ENCODE data around the gene CCDC183. TPM values are rescaled to one million over a fixed set of nuclear protein-coding genes. Genes with fewer than 3 reads are reported as not detected.
"Not testable (repeated sequence)": the region's sequence is repeated elsewhere in the genome, so short reads cannot be mapped to it uniquely, and the experiment has no call there.

Gene CCDC183
- total and polyA plus RNA-seq, 7 experiments from 2014 or later, result 0.35 to 6.6 (median 2.9) TPM

DNA sequence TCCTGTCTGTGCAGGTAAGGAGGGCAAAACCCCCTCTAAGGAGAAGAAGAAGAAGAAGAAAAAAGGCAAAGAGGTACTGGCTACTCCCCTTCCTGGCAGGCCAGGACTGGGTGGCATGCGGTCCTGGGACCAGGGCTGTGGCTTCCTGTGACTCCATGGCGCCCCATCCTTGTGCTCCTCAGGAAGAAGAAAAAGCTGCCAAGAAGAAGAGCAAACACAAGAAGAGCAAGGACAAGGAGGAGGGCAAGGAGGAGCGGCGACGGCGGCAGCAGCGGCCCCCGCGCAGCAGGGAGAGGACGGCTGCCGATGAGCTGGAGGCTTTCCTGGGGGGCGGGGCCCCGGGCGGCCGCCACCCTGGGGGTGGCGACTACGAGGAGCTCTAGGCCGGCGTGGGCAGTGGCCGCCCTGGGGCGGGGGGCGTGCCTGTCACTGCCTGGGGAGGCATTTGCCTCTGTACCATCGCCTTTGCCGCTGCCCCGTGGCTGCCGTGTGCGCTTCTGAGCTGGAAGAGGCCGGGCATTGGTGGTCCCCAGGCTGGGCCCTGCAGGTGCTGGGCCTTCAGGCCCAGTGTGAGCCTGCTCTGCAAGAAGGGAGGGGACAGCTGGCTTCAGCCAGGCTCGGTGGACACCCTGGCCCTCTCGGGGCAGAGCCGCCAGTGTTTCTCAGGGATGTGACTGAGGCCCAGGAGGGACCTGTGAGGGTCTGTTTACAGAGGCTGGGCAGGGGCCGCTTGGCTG is 44.2 kb downstream of the CCDC183 start:
- Mint-ChIP-seq H3K36me3 (peaks cover 0 to 5% (median 0%) of the 10 kb centered on the region in 5 donors), H3K27me3 (peaks cover 0 to 2% (median 0%) of the 10 kb centered on the region in 5 donors), H3K4me3 (peak overlapping the region in 2 of 10 donors; percentile 51 to 67), H3K27ac (peak overlapping the region in 3 of 9 donors; percentile 7 to 79 (median 32)), H3K9me3 (no peaks in the 10 kb centered on the region), H3K4me1 (peaks cover 0 to 16% (median 10%) of the 10 kb centered on the region in 7 donors)
- no peaks in the 10 kb centered on the region for H3K9me3 ChIP-seq (ENCODE audit: control insufficient read depth in 2 of 3, low read length in 3 of 3)
- H3K36me3 ChIP-seq (ENCODE audit: control insufficient read depth in 2 of 3, insufficient read depth in 3 of 3, low read length in 3 of 3), result peaks cover 0 to 25% (median 0%) of the 10 kb centered on the region in 3 experiments
- no peaks in the 10 kb centered on the region for H3K27me3 ChIP-seq (ENCODE audit: control insufficient read depth in 2 of 2, insufficient read depth in 2 of 2, low read length in 2 of 2)
- peaks cover 4 to 7% of the 10 kb centered on the region in 2 donors for H3K4me1 ChIP-seq (ENCODE audit: control insufficient read depth in 2 of 2, insufficient read depth in 2 of 2, low read length in 2 of 2)
- POLR2A ChIA-PET, result interaction anchor here (0.6 kb wide), 2 partner anchors 32 to 96 kb away, joined by 3 to 4 read pairs; no protein-coding TSS in a partner anchor
- H3K4me3 ChIP-seq (ENCODE audit: low read length), result no peak overlapping the region
- ATAC-seq (no peak), DNase-seq (no peak)
- CTCF ChIA-PET, result no interaction called here
- no peak overlapping the region for H3K27ac ChIP-seq (ENCODE audit: low read depth, low read length)
- intact Hi-C loops (cut with micrococcal nuclease), result no loop called here

DNA sequence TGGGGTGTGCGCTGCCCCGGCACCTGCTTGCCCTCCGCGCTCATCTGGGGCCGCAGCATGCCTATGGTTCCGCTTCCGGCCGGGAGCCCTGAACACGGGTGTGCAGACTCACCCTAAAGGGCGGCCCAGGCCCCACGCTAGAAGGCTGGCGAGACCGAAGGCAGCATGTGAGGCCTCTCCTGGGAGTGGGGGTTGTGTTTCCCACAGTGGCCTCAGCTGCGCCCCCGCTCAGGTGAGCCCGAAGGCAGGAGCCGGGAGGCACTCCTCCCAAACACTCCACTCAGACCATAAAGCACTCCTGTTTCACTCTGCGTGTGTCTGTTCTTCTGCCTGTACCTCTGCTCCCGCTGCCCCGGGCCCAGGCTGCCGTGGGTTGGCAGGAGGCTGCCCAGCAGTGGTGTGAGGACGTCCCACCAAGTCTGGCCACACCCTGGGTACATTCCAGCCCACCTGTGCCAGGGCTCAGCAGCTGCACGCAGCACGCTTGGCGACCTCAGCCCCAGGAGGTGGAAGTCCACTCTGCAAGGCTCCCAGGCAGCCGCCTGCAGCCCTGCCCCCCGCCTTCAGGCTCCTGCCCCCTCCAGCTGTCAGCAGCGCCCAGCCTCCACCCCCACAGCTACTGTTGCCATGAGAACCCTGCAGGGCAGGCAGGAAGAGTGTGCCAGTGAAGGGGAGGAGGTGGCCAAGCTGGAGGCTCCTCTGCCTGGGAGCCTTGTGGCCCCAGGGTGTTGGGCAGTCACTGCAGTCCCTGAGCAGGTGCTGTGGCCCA is 44.9 kb downstream of the CCDC183 start:
- DNase-seq (no peak), ATAC-seq (no peak)
- Histone ChIP-seq H3K4me1 (ENCODE audit: control insufficient read depth in 2 of 2, insufficient read depth in 2 of 2, low read length in 2 of 2) (peaks cover 4 to 7% of the 10 kb centered on the region in 2 donors), H3K9me3 (ENCODE audit: control insufficient read depth in 2 of 3, low read length in 3 of 3) (no peaks in the 10 kb centered on the region), H3K4me3 (ENCODE audit: low read length) (no peak overlapping the region), H3K27me3 (ENCODE audit: control insufficient read depth in 2 of 2, insufficient read depth in 2 of 2, low read length in 2 of 2) (no peaks in the 10 kb centered on the region), H3K36me3 (ENCODE audit: control insufficient read depth in 2 of 3, insufficient read depth in 3 of 3, low read length in 3 of 3) (peaks cover 0 to 25% (median 0%) of the 10 kb centered on the region in 3 experiments), H3K27ac (ENCODE audit: low read depth, low read length) (no peak overlapping the region)
- no peaks in the 10 kb centered on the region for H3K9me3 Mint-ChIP-seq
- H3K27me3 Mint-ChIP-seq, result peaks cover 0 to 5% (median 0%) of the 10 kb centered on the region in 5 donors
- CTCF ChIA-PET, result no interaction called here
- intact Hi-C loops (cut with micrococcal nuclease), result no loop called here
- H3K36me3 Mint-ChIP-seq, result peaks cover 0 to 5% (median 0%) of the 10 kb centered on the region in 5 donors
- peaks cover 0 to 16% (median 10%) of the 10 kb centered on the region in 7 donors for H3K4me1 Mint-ChIP-seq
- no peak overlapping the region for H3K27ac Mint-ChIP-seq
- POLR2A ChIA-PET, result interaction anchor here (0.6 kb wide), 1 partner anchor 33 kb away, joined by 3 read pairs; no protein-coding TSS in a partner anchor
- peak overlapping the region in 1 of 10 donors; percentile 85 for H3K4me3 Mint-ChIP-seq

DNA sequence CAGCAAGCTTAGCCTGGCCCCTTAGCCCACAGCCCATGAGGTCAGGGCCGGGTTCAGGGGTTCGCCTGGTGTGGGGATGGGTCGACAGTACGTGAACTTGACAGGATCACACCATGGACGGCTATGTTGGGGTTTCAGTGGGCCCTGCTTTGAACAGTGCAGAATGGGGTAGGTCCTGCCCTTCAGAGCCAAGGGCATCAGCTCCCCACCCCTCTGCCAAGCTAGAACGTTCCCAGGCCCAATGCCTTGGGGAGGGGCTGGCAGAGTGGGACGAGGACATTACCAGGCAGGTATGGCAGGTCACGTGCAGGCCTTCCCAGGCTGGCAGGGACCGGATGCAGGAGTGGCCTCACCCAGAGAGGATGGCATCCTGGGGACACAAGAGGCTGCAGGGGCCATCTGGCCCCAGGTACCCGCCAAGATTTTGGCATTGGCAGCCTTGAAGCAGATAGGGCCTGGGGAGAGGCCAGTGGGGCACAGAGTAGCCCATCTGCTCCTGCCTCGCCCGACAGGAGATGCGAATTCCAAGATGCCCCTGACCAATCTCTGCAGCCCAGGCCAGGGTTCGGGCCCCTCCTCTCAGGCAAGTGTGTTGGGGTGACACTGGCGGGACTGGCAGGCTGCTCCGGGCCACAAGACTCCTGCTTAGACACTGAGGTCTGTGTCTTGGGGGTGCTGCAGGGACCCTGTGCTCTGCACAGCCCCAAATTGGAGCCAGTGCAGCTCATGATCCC is 45.7 kb downstream of the CCDC183 start:
- H3K4me3 Mint-ChIP-seq, result peak overlapping the region; percentile 71 to 94 (median 82)

DNA sequence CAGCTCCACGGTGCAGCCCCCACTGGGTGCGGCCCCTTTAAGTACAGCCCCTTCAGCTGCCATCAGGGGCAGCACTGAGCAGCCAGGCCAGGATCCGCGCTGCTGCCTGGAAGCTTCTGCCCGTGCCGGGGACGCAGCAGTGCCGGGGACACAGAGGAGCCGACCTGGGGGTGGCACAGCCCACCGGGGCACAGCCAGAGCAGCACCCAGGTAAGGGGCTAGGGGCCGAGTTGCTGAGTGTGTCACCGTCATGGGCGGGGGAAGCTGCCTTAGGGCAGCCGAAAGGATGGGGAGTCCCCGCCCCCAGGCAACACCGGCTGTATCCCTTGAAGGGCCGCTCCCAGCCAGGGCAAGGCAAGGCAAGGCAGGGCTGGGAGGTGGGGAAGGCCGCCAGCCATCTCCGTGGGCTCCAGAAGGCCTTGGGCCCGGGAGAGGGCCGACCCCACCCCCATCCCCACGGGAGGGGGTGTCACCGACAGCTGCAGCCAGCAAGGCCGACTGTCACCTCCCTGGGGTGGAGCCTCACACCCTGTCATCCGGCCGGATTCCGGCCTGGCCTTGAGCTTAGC is 46.3 kb downstream of the CCDC183 start, which contains the start of gene AJM1:
AJM1 (plus strand) TSS at position 99 of the 569 bp plus-strand sequence. CDS start 1,937 bp downstream, outside the sequence.
- H3K36me3 Mint-ChIP-seq; H3K27me3 ChIP-seq (ENCODE audit: control insufficient read depth in 2 of 2, insufficient read depth in 2 of 2, low read length in 2 of 2); H3K9me3 Mint-ChIP-seq; H3K4me1 ChIP-seq (ENCODE audit: control insufficient read depth in 2 of 2, insufficient read depth in 2 of 2, low read length in 2 of 2); H3K27ac ChIP-seq (ENCODE audit: low read depth, low read length); H3K9me3 ChIP-seq (ENCODE audit: control insufficient read depth in 2 of 3, low read length in 3 of 3): not testable (repeated sequence)
- Mint-ChIP-seq H3K4me3 (peak within 1 kb of the TSS; percentile 71 to 94 (median 82)), H3K27me3 (peaks cover 0 to 13% (median 0%) of the 10 kb centered on the region in 5 donors), H3K27ac (peak within 1 kb of the TSS in 2 of 9 donors; percentile 48 to 72), H3K4me1 (peaks cover 2 to 19% (median 11%) of the 10 kb centered on the region in 7 donors)
- intact Hi-C loops (cut with micrococcal nuclease), result loop anchor here in 1 of 2 donors (1.0 kb wide), 4 partner anchors 44 to 193 kb away; partner anchors contain the start of genes FBXW5 and TRAF2
- ChIA-PET POLR2A (interaction anchor here (0.6 to 1.9 kb wide), 4 partner anchors 40 to 105 kb away, joined by 3 to 7 read pairs (median 4); partner anchors contain the start of gene TRAF2), CTCF (interaction anchor here (1.0 to 1.1 kb wide), 2 partner anchors 25 to 193 kb away, joined by 3 to 6 read pairs; no protein-coding TSS in a partner anchor)
- peaks cover 0 to 19% (median 0%) of the 10 kb centered on the region in 3 experiments for H3K36me3 ChIP-seq (ENCODE audit: control insufficient read depth in 2 of 3, insufficient read depth in 3 of 3, low read length in 3 of 3)
- ATAC-seq (peak; percentile 93), DNase-seq (peak; percentile 63 to 82 (median 77))
- H3K4me3 ChIP-seq (ENCODE audit: low read length), result peak within 1 kb of the TSS; percentile 83

More for the DNA sequence above, 45.7 kb downstream of the CCDC183 start:
- Mint-ChIP-seq H3K4me1 (peaks cover 0 to 17% (median 10%) of the 10 kb centered on the region in 7 donors), H3K27ac (peak overlapping the region in 2 of 9 donors; percentile 48 to 72), H3K27me3 (peaks cover 0 to 10% (median 0%) of the 10 kb centered on the region in 5 donors)
- not testable (repeated sequence) for H3K4me1 ChIP-seq (ENCODE audit: control insufficient read depth in 2 of 2, insufficient read depth in 2 of 2, low read length in 2 of 2); H3K36me3 Mint-ChIP-seq; DNase-seq; H3K9me3 Mint-ChIP-seq; H3K27me3 ChIP-seq (ENCODE audit: control insufficient read depth in 2 of 2, insufficient read depth in 2 of 2, low read length in 2 of 2); H3K27ac ChIP-seq (ENCODE audit: low read depth, low read length); ATAC-seq; H3K9me3 ChIP-seq (ENCODE audit: control insufficient read depth in 2 of 3, low read length in 3 of 3)
- ChIA-PET POLR2A (interaction anchor here (0.6 to 1.9 kb wide), 3 partner anchors 40 to 44 kb away, joined by 4 to 7 read pairs (median 5); partner anchors contain the start of gene TRAF2), CTCF (interaction anchor here (1.0 to 1.1 kb wide), 2 partner anchors 24 to 193 kb away, joined by 3 to 6 read pairs; no protein-coding TSS in a partner anchor)
- peaks cover 0 to 19% (median 0%) of the 10 kb centered on the region in 3 experiments for H3K36me3 ChIP-seq (ENCODE audit: control insufficient read depth in 2 of 3, insufficient read depth in 3 of 3, low read length in 3 of 3)
- H3K4me3 ChIP-seq (ENCODE audit: low read length), result peak overlapping the region; percentile 83
- intact Hi-C loops (cut with micrococcal nuclease), result loop anchor here in 1 of 2 donors (1.0 kb wide), 4 partner anchors 44 to 193 kb away; partner anchors contain the start of genes FBXW5 and TRAF2

DNA sequence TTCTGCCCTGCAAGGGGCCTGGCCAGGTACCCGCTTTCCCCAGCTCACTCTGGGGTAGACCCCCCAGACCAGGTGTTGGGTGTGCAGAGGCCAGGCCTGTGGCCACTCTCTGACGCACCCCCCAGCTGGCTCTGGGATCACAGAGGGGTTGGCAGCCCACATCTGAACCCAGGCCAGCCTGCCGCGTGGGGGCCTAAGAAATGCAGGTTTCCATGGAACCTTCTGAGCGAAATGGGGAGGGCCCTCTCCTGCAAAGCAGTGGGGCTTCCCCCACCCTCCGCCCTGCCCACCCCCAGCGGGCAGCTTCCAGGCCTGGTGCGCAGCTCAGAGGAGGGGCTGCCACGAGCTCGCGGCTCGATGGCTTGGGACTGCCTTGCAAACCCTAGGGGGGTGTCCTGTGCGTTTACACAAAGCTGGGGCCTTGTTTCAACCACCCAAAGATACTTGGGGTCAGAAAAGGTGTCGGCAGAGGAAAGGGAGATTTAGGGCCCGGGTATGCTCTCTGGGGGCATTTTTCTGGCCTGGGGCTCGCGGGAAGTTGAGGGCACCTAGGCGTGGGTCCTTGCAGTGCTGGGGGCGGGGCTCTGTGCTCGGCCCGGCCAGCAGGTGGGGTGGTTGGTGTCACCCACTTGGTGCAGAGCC is 47.1 kb downstream of the CCDC183 start:
- H3K27ac ChIP-seq (ENCODE audit: low read depth, low read length); H3K9me3 ChIP-seq (ENCODE audit: control insufficient read depth in 2 of 3, low read length in 3 of 3); H3K4me3 ChIP-seq (ENCODE audit: low read length); H3K36me3 Mint-ChIP-seq; ATAC-seq; H3K27me3 ChIP-seq (ENCODE audit: control insufficient read depth in 2 of 2, insufficient read depth in 2 of 2, low read length in 2 of 2); H3K9me3 Mint-ChIP-seq; DNase-seq: not testable (repeated sequence)
- Mint-ChIP-seq H3K27me3 (peaks cover 0 to 18% (median 0%) of the 10 kb centered on the region in 5 donors), H3K27ac (peak overlapping the region in 2 of 9 donors; percentile 12 to 59), H3K4me3 (peak overlapping the region; percentile 55 to 72 (median 66)), H3K4me1 (peaks cover 8 to 23% (median 18%) of the 10 kb centered on the region in 7 donors)
- ChIA-PET CTCF (interaction anchor here (1.1 to 1.4 kb wide), 4 partner anchors 23 to 192 kb away, joined by 3 to 5 read pairs (median 3); no protein-coding TSS in a partner anchor), POLR2A (interaction anchor here (1.0 to 1.9 kb wide), 2 partner anchors 39 to 104 kb away, joined by 3 to 7 read pairs; no protein-coding TSS in a partner anchor)
- intact Hi-C loops (cut with micrococcal nuclease), result loop anchor here in 1 of 2 donors (1.0 kb wide), 1 partner anchor 23 kb away; the partner anchor contains the start of gene EDF1
- Histone ChIP-seq H3K4me1 (ENCODE audit: control insufficient read depth in 2 of 2, insufficient read depth in 2 of 2, low read length in 2 of 2) (peaks cover 13 to 15% of the 10 kb centered on the region in 2 donors), H3K36me3 (ENCODE audit: control insufficient read depth in 2 of 3, insufficient read depth in 3 of 3, low read length in 3 of 3) (peaks cover 0 to 16% (median 0%) of the 10 kb centered on the region in 3 experiments)
